Retinal pigment epithelial cell (primary cell): ENCODE results near the gene UVRAG.

ENCODE experiments used
- DNase-seq: peaks from one replicate; pipeline ENCODE4 v3.0.0-alpha.2; 2010; ENCODE audit warnings: low read depth
- H3K4me3 ChIP-seq: 2 replicates; pipeline ENCODE4 v1.5.1; 2011; ENCODE audit warnings: mild to moderate bottlenecking, low read length, control low read depth, moderate library complexity
- TF ChIP-seq, protein P1 (sequence below): conservative IDR thresholded peaks from 2 replicates; pipeline ENCODE4 v1.5.1; 2011; ENCODE audit warnings: low read depth, low read length, control low read depth, inconsistent platforms

UVRAG gene

DNA sequence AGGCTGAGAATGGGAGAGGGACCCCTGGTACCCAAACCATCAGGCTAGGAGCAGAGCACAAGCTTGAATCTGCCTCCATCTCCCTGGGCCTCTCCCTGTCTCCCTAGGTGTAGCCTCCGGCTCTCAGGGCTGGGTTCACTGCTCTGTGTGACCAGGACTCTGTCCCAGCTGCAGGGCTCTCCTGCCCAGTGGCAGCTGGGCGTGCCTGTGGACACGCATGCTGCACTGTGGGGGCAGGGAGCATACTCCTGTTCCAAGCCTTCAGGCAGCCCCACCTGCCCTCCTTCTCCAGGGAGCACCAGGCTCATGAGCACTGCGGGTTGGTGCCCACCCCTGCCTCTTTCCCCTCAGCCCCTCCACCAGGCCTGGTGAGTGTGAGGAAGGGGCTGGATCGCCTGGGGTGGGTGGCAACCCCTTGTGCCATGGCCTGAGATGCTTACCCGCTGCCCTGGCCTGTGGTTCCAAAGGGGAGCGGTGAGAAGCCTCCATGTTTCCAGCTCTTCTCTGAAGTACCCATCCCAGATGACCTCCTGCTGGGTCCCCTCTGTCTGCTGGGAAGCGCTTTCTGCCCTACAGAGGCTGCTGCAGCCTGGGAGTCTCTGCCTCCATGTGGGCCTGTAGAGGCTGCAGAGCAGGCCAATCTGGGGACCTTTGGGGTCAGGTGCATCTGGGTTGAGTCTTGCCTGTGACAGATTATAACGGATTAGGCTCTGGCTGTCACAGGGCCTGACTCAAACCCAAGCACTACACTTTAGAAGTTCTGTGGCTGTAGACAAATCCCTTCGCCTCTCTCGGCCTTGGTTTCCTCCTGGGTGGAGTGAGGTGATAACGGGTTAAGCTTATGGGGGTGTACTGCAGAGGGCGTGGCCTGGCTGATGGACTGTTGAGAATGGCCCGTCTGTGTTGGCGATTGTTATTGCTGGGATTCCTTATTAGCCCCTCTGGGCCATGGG is 347.6 kb downstream of the UVRAG start:
- no peak for DNase-seq
- TF ChIP-seq, protein P1, sequence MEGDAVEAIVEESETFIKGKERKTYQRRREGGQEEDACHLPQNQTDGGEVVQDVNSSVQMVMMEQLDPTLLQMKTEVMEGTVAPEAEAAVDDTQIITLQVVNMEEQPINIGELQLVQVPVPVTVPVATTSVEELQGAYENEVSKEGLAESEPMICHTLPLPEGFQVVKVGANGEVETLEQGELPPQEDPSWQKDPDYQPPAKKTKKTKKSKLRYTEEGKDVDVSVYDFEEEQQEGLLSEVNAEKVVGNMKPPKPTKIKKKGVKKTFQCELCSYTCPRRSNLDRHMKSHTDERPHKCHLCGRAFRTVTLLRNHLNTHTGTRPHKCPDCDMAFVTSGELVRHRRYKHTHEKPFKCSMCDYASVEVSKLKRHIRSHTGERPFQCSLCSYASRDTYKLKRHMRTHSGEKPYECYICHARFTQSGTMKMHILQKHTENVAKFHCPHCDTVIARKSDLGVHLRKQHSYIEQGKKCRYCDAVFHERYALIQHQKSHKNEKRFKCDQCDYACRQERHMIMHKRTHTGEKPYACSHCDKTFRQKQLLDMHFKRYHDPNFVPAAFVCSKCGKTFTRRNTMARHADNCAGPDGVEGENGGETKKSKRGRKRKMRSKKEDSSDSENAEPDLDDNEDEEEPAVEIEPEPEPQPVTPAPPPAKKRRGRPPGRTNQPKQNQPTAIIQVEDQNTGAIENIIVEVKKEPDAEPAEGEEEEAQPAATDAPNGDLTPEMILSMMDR: no peak

GRCh38 chr11:76163289-76163880 is 348.4 kb downstream of the UVRAG start:
- H3K4me3 ChIP-seq: no peak overlapping the region
- TF ChIP-seq, protein P1: no peak
- no peak for DNase-seq

More for the DNA sequence above, 347.6 kb downstream of the UVRAG start:
- H3K4me3 ChIP-seq: no peak overlapping the region

DNA sequence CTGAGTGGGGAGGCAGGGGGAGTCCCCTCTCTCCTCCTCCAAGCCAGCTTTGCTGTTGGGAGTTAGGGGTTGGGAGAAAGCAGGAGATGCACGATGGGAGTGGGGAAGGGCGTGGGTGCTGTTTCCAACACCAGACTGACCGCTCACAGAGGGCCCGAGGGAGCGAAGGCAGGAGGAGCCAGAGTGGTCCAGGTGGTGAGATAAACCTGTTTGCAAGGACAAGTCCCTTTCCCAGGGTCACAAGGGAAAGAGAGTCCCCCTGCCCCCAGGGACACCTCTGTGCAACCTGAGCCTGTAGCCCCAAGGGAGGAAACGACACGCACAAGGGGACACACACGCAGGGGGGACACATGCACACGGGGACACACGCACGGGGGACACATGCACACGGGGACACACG is 349.1 kb downstream of the UVRAG start:
- no peak for DNase-seq
- TF ChIP-seq, protein P1: no peak
- H3K4me3 ChIP-seq: no peak overlapping the region

DNA sequence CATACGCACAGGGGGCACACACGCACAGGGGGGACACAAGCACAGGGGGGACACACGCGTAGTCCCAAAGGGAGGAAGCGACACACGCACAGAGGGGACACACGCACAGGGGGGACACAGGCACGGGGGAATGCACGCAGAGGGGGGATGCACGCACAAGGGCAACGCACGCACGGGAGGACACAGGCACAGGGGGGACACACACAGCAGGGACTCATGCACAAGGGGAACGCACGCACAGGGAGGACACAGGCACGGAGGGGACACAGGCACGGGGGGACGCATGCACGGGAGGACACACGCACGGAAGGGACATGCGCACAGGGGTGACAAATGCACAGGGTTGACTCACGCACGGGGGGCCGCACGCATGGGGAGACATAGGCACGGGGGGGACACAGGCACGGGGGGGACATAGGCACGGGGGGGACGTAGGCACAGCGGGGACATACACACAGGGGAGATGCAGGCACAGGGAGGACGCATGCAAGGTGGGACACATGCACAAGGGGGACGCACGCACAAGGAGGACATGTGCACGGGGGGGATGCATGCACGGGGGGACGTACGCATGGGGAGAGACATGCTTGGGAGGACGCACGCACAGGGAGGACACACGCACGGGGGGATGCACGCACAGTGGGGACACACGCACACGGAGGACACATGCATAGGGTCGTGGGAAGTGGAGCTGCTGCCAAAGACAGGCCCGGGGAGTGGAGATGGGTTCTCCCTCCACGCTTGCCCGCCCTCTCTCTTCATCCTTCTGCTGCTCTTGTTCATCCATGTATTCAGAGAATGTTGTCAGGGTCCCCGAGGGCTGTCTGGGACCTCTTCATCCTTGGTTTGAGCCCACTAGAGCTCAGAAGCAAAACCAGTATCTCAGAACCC is 350.1 kb downstream of the UVRAG start:
- TF ChIP-seq, protein P1: no peak
- no peak overlapping the region for H3K4me3 ChIP-seq
- DNase-seq: no peak

DNA sequence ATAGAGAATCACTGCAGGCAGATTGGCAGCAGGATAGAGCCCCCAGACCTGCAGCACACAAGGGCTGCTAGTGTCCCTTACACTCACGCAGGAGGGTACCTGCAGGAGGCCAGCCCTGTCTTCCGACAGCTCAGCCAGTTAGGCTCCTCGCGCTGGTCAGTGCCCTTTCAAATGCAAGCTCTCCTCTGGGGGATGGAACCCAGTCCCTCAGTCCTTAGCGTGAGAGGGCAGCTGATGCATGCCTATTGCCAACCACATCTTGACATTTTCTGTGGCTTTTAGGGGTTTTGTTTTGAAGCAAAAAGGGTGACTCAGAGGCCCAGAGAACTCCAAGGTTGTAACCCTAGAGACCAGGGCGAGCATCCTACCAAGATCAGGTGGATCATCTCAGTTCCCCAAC is 351.3 kb downstream of the UVRAG start:
- TF ChIP-seq, protein P1: no peak
- no peak overlapping the region for H3K4me3 ChIP-seq
- no peak for DNase-seq

GRCh38 chr11:76167590-76167989 is 352.6 kb downstream of the UVRAG start:
- TF ChIP-seq, protein P1: no peak
- no peak for DNase-seq
- H3K4me3 ChIP-seq: no peak overlapping the region
